WTC11 (cell line): ENCODE measurements around the gene FFAR4. TPM values are rescaled to one million over a fixed set of nuclear protein-coding genes. Genes with fewer than 3 reads are reported as not detected.
A peak's percentile ranks its signal among the peaks of the same experiment; 100 is the strongest.

Source experiments
- ATAC-seq: fragments of 200-7000 bp; cut with Tn5 transposase; 2 replicates; pipeline ENCODE4 v1.10.0; 2021; ENCODE audit warnings: mild to moderate bottlenecking, moderate library complexity
- CTCF ChIA-PET: fragments of 300-600 bp; sonication (Branson Sonifier 250); formaldehyde crosslinking; loops from one replicate; lab custom pipeline; 2021; ENCODE audit warnings: antibody characterized with exemption; lab: Charles Lee
- POLR2A ChIA-PET: fragments of 350-600 bp; sonication (Branson Sonifier 250); formaldehyde crosslinking; loops from one replicate; lab custom pipeline; 2021; ENCODE audit warnings: antibody characterized with exemption; lab: Charles Lee
- DNase-seq: peaks from one replicate; pipeline ENCODE4 v3.0.0; 2021; ENCODE audit warnings: low spot score
- H3K27ac Mint-ChIP-seq: 2 replicates; pipeline ENCODE4 v1.8.0; 2021; ENCODE audit warnings: mixed read lengths
- H3K27me3 Mint-ChIP-seq: 2 replicates; pipeline ENCODE4 v1.8.0; 2021; ENCODE audit warnings: low read depth, mild to moderate bottlenecking, moderate library complexity, mixed read lengths
- H3K36me3 Mint-ChIP-seq: 2 replicates; pipeline ENCODE4 v1.8.0; 2021; ENCODE audit warnings: mixed read lengths
- H3K4me1 Mint-ChIP-seq: 2 replicates; pipeline ENCODE4 v1.8.0; 2022; ENCODE audit warnings: mixed read lengths
- H3K4me3 Mint-ChIP-seq: 2 replicates; pipeline ENCODE4 v1.8.0; 2021; ENCODE audit warnings: mild to moderate bottlenecking, moderate library complexity, mixed read lengths
- H3K9me3 Mint-ChIP-seq: 2 replicates; pipeline ENCODE4 v1.8.0; 2021; ENCODE audit warnings: mixed read lengths
- CTCF ChIP-seq: fragments of 200-600 bp; IDR thresholded peaks from 2 replicates; pipeline ENCODE4 v1.8.0; 2022; ENCODE audit warnings: antibody characterized with exemption
- ELF4 ChIP-seq: sonication (generic); formaldehyde crosslinking; IDR thresholded peaks from 2 replicates; pipeline ENCODE4 v1.8.1; 2022; ENCODE audit warnings: low read depth, mild to moderate bottlenecking, moderate library complexity, missing genetic modification reagents
- EMX1 ChIP-seq: fragments of 250-450 bp; sonication (Bioruptor Pico); IDR thresholded peaks from 2 replicates; pipeline ENCODE4 v1.8.0; 2021; ENCODE audit warnings: mild to moderate bottlenecking
- ERG ChIP-seq: fragments of 250-450 bp; sonication (Bioruptor Pico); IDR thresholded peaks from 2 replicates; pipeline ENCODE4 v1.8.0; 2021; ENCODE audit warnings: mild to moderate bottlenecking
- FOXK1 ChIP-seq: sonication (generic); formaldehyde crosslinking; IDR thresholded peaks from 2 replicates; pipeline ENCODE4 v1.8.0; 2022; ENCODE audit warnings: mild to moderate bottlenecking, moderate library complexity, missing genetic modification reagents
- GABPB1 ChIP-seq: sonication (generic); formaldehyde crosslinking; IDR thresholded peaks from 2 replicates; pipeline ENCODE4 v1.8.1; 2023; ENCODE audit warnings: mild to moderate bottlenecking, missing genetic modification reagents
- HMGA2 ChIP-seq: fragments of 250-450 bp; sonication (Bioruptor Pico); IDR thresholded peaks from 2 replicates; pipeline ENCODE4 v1.4.0; 2021; ENCODE audit warnings: mild to moderate bottlenecking, moderate library complexity
- IRF1 ChIP-seq: sonication (generic); formaldehyde crosslinking; IDR thresholded peaks from 2 replicates; pipeline ENCODE4 v1.8.0; 2023; ENCODE audit warnings: missing genetic modification reagents
- JUN ChIP-seq: sonication (generic); formaldehyde crosslinking; IDR thresholded peaks from 2 replicates; pipeline ENCODE4 v1.8.0; 2023; ENCODE audit warnings: mild to moderate bottlenecking, missing genetic modification reagents
- MXD4 ChIP-seq: fragments of 250-450 bp; sonication (Bioruptor Pico); IDR thresholded peaks from 2 replicates; pipeline ENCODE4 v1.8.0; 2021; ENCODE audit warnings: mild to moderate bottlenecking, moderate library complexity, borderline replicate concordance
- SMAD3 ChIP-seq: sonication (generic); formaldehyde crosslinking; IDR thresholded peaks from 2 replicates; pipeline ENCODE4 v1.8.0; 2022; ENCODE audit warnings: missing genetic modification reagents, mild to moderate bottlenecking, borderline replicate concordance
- SP1 ChIP-seq: sonication (generic); formaldehyde crosslinking; conservative IDR thresholded peaks from 2 replicates; pipeline ENCODE4 v1.8.1; 2022; ENCODE audit warnings: missing genetic modification reagents
- TCF7 ChIP-seq: sonication (generic); formaldehyde crosslinking; IDR thresholded peaks from 2 replicates; pipeline ENCODE4 v1.8.0; 2022; ENCODE audit warnings: mild to moderate bottlenecking, low read depth, missing genetic modification reagents, moderate library complexity
- ZNF219 ChIP-seq: sonication (generic); formaldehyde crosslinking; IDR thresholded peaks from 2 replicates; pipeline ENCODE4 v1.8.0; 2023; ENCODE audit warnings: missing genetic modification reagents, mild to moderate bottlenecking, borderline replicate concordance
- ZNF423 ChIP-seq: fragments of 250-450 bp; sonication (Bioruptor Pico); IDR thresholded peaks from 2 replicates; pipeline ENCODE4 v2.1.2; 2022; ENCODE audit warnings: mild to moderate bottlenecking, moderate library complexity
- ZNF425 ChIP-seq: fragments of 250-450 bp; sonication (Bioruptor Pico); conservative IDR thresholded peaks from 2 replicates; pipeline ENCODE4 v1.9.0; 2021; ENCODE audit warnings: mild to moderate bottlenecking
- ZNF671 ChIP-seq: fragments of 250-450 bp; sonication (Bioruptor Pico); IDR thresholded peaks from 2 replicates; pipeline ENCODE4 v1.8.0; 2021; ENCODE audit warnings: mild to moderate bottlenecking
- total RNA-seq: library from RNA; stranded (reverse); gene quantifications from 3 replicates; pipeline ENCODE4 v1.2.3, GENCODE V29; 2021
- TF ChIP-seq, protein P1 (sequence below): fragments of 250-450 bp; sonication (Bioruptor Pico); IDR thresholded peaks from 2 replicates; pipeline ENCODE4 v2.1.2; 2022; ENCODE audit warnings: mild to moderate bottlenecking, moderate library complexity

The FFAR4 gene
- total RNA-seq, 1 experiment from 2014 or later = 0.15 TPM

DNA sequence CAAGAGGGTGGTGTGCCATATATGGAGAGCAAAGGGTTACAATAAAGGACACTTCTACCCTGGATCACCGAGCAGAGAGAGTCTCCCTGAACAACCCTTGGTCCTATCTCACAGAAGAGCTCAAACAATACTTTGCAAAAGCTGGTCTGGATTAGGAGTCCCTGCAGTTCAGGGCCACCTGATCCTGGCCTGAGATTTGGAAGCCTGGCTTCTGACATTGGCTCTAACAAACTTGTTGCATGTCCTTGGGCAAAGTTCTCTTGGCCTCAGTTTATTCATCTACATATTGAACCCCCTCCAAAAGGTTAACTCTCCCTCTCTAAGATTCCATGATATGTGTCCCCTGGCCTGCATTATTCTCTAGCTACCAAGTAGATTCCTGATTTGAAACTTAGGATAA is 32.9 kb downstream of the FFAR4 start:
- TF ChIP-seq FOXK1 (no peak), ELF4 (no peak)
- ChIA-PET CTCF (interaction anchor here (1.2 to 2.7 kb wide), 3 partner anchors 15 to 57 kb away, joined by 3 to 17 read pairs (median 3); no protein-coding TSS in a partner anchor), POLR2A (interaction anchor here (0.6 kb wide), 1 partner anchor 1677 kb away, joined by 3 read pairs; no protein-coding TSS in a partner anchor)
- Mint-ChIP-seq H3K36me3 (no peaks in the 10 kb centered on the region), H3K4me1 (peaks cover 11% of the 10 kb centered on the region), H3K4me3 (no peak overlapping the region), H3K27me3 (peaks cover 58% of the 10 kb centered on the region), H3K9me3 (no peaks in the 10 kb centered on the region), H3K27ac (no peak overlapping the region)
- DNase-seq (no peak), ATAC-seq (no peak)

- peak overlapping the region; percentile 70 for H3K4me3 Mint-ChIP-seq
- peaks cover 11% of the 10 kb centered on the region for H3K4me1 Mint-ChIP-seq
- H3K27ac Mint-ChIP-seq = no peak overlapping the region
- ATAC-seq = no peak
- no peak for TF ChIP-seq SMAD3 (CRISPR knock-in tag)
- no peak for TF ChIP-seq JUN
- TF ChIP-seq ZNF219 (CRISPR knock-in tag) = no peak
- no peak for TF ChIP-seq TCF7
- TF ChIP-seq SP1 (CRISPR knock-in tag) = no peak
- no peak for TF ChIP-seq ZNF671 (CRISPR knock-in tag)
- no peak for TF ChIP-seq ERG (CRISPR knock-in tag)
- no peak for TF ChIP-seq EMX1
- TF ChIP-seq CTCF = no peak
- TF ChIP-seq IRF1 (CRISPR knock-in tag) = no peak
- TF ChIP-seq GABPB1 (CRISPR knock-in tag) = no peak
- no peak for TF ChIP-seq HMGA2 (CRISPR knock-in tag)
- TF ChIP-seq, protein P1, sequence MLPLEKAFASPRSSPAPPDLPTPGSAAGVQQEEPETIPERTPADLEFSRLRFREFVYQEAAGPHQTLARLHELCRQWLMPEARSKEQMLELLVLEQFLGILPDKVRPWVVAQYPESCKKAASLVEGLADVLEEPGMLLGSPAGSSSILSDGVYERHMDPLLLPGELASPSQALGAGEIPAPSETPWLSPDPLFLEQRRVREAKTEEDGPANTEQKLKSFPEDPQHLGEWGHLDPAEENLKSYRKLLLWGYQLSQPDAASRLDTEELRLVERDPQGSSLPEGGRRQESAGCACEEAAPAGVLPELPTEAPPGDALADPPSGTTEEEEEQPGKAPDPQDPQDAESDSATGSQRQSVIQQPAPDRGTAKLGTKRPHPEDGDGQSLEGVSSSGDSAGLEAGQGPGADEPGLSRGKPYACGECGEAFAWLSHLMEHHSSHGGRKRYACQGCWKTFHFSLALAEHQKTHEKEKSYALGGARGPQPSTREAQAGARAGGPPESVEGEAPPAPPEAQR (CRISPR knock-in tag) = no peak
- TF ChIP-seq ZNF423 = no peak
- no peak for TF ChIP-seq MXD4
- no peak for DNase-seq
- ChIA-PET POLR2A (interaction anchor here (0.6 kb wide), 1 partner anchor 1677 kb away, joined by 3 read pairs; no protein-coding TSS in a partner anchor), CTCF (interaction anchor here (1.2 to 2.7 kb wide), 3 partner anchors 15 to 57 kb away, joined by 3 to 17 read pairs (median 3); no protein-coding TSS in a partner anchor)
- H3K27me3 Mint-ChIP-seq = peaks cover 58% of the 10 kb centered on the region
- no peaks in the 10 kb centered on the region for H3K9me3 Mint-ChIP-seq
- no peaks in the 10 kb centered on the region for H3K36me3 Mint-ChIP-seq
These were observed 33.3 kb downstream of the FFAR4 start for GRCh38 chr10:93599778-93600177.

DNA sequence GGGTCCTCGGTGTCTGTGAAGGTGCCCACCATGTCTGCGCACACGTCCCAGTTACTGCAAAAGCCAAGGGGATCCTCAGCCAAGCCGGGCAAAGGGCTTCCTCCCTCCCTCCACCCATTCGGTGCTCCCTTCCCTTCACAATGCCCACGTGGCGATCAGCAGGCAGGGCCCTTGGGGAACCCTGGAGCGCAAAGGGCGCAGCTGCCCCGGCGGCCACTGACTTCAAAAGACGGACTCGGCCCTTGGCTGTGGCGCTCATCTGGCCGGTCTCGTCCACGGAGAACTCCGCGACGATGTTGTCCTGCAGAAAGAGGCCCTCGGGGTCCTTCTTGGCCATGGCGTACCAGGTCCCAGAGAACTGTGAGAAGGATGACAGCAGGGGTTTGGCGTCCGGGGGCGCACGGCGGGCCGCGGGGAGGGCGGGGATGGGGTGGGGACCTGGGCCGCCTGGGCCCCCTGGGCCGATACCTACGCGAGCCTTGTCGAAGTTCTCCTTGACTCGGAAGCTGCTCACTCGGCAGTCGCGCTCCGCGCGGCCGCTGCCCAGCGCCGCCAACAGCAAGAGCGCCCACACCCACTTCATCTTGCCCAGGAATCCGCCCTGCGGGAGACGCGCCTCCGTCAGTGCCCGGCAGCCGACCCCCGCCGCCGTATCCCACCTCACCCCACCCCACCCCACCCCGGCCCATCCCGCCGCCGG is 34.1 kb downstream of the FFAR4 start:
- Mint-ChIP-seq H3K27ac (no peak overlapping the region), H3K4me1 (peaks cover 11% of the 10 kb centered on the region), H3K4me3 (peak overlapping the region; percentile 70), H3K36me3 (no peaks in the 10 kb centered on the region), H3K9me3 (no peaks in the 10 kb centered on the region), H3K27me3 (peaks cover 58% of the 10 kb centered on the region)
- ChIA-PET POLR2A (no interaction called here), CTCF (interaction anchor here (1.2 to 2.7 kb wide), 3 partner anchors 16 to 58 kb away, joined by 3 to 17 read pairs (median 3); no protein-coding TSS in a partner anchor)
- ATAC-seq = peak; percentile 12
- DNase-seq = peak; percentile 29
- TF ChIP-seq ZNF425 (no peak), SP1 (CRISPR knock-in tag) (0 out of 2 replicates have a peak, but pooled peaks have one; percentile 9)
